Ishikawa (cell line): ENCODE measurements around the gene CCNJL.

ENCODE experiments used
- EGR1 ChIP-seq: IDR thresholded peaks from 2 replicates; pipeline ENCODE4 v1.6.1; 2012
- EP300 ChIP-seq: IDR thresholded peaks from 2 replicates; pipeline ENCODE4 v1.6.1; 2012; ENCODE audit warnings: borderline replicate concordance
- NFIC ChIP-seq: IDR thresholded peaks from 2 replicates; pipeline ENCODE4 v1.6.1; 2012
- RAD21 ChIP-seq: IDR thresholded peaks from 2 replicates; pipeline ENCODE4 v1.6.1; 2012; ENCODE audit warnings: low read depth
- TEAD4 ChIP-seq: IDR thresholded peaks from 2 replicates; pipeline ENCODE4 v1.6.1; 2012
- ZBTB7A ChIP-seq: IDR thresholded peaks from 2 replicates; pipeline ENCODE4 v1.6.1; 2012; ENCODE audit warnings: low read depth
- TF ChIP-seq, protein P1 (sequence below): IDR thresholded peaks from 2 replicates; pipeline ENCODE4 v1.6.1; 2012

DNA sequence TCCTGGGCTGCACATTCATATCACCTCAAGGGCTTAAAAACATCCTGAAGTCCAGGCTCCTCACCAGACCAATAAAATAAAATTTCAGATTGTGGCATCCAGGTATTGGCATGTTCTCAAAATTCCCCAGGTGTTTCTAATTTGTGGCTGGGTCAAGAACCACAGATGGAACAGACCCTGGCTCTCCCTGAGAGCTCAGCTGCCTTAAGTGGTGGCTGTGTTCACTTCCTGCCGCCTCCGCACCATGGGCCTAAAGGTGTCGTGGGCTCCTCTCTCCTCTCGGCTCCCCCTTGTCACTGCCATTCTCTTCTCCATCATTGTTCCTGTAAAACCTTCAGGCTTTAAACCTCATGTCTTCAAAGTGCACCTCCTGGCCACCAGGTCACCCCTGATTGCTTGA is 17.8 kb upstream of the CCNJL start:
- no peak for TF ChIP-seq TEAD4
- TF ChIP-seq ZBTB7A = no peak
- TF ChIP-seq EGR1 = no peak
- TF ChIP-seq NFIC = no peak
- TF ChIP-seq RAD21 = no peak
- TF ChIP-seq EP300 = no peak
- TF ChIP-seq, protein P1, sequence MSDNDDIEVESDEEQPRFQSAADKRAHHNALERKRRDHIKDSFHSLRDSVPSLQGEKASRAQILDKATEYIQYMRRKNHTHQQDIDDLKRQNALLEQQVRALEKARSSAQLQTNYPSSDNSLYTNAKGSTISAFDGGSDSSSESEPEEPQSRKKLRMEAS = no peak
